Adrenal gland (tissue), 12 donors: ENCODE measurements around the gene RRAGD. TPM values are rescaled to one million over a fixed set of nuclear protein-coding genes. Genes with fewer than 3 reads are reported as not detected.

Experiments used
- DNase-seq, 7 donors: peaks; one replicate each; pipeline ENCODE4 v3.0.0-alpha.2; 2019 to 2020
- H3K27ac ChIP-seq, 5 donors: fragments of 200-600 bp; sonication (generic) in 4 of 5; 1 replicate in 3 of 5; 2 replicates in 2 of 5; pipeline versions ENCODE4 v1.5.1 to v1.8.0; 2016 to 2020; ENCODE audit warnings: mild to moderate bottlenecking in 1 of 5
- H3K27me3 ChIP-seq: fragments of 200-600 bp; 2 replicates; pipeline ENCODE4 v1.8.0; 2021
- H3K36me3 ChIP-seq, 2 donors: fragments of 200-600 bp; replicated peaks in 1 of 2; 1 replicate in 1 of 2; 2 replicates in 1 of 2; pipeline versions ENCODE4 v1.5.1 to v1.8.0; 2018 to 2022
- H3K4me1 ChIP-seq, 2 donors: fragments of 200-600 bp; replicated peaks in 1 of 2; 1 replicate in 1 of 2; 2 replicates in 1 of 2; pipeline versions ENCODE4 v1.5.1 to v1.8.0; 2018 to 2021
- H3K4me3 ChIP-seq, 4 donors: fragments of 200-600 bp; sonication (generic) in 3 of 4; one replicate each; pipeline ENCODE4 v1.5.1; 2016 to 2018
- H3K9me3 ChIP-seq, 3 donors: fragments of 200-600 bp; sonication (generic) in 1 of 3; replicated peaks in 1 of 3; 1 replicate in 2 of 3; 2 replicates in 1 of 3; pipeline versions ENCODE4 v1.5.1 to v1.8.0; 2016 to 2021
- POLR2A ChIP-seq, 2 donors: fragments of 450-650 bp; IDR thresholded peaks; one replicate each; pipeline ENCODE4 v1.6.1; 2017; ENCODE audit warnings: antibody characterized with exemption in 2 of 2, mild to moderate bottlenecking in 2 of 2, moderate library complexity in 1 of 2
- WGBS, 4 donors: extraction: QIAGEN DNeasy Blood & Tissue Kit in 2 of 4; methylation state at CpG; one replicate each; pipeline versions ENCODE4 v1.1.5 to v1.1.7; 2013 to 2017; 5-methylcytosine and 5-hydroxymethylcytosine counted together
- intact Hi-C, 2 donors: fragments of 100-400 bp; cut with DNase I; formaldehyde crosslinking; loops; one replicate each; pipeline versions ENCODE4 v1.14.1 to v1.15.0; 2022 to 2023
- polyA plus RNA-seq, 3 donors: library from polyadenylated mRNA; stranded (reverse); fragments of 200-250 nt in 2 of 3; fragments of 350-450 nt in 1 of 3; fragmentation: Illumina TruSeq in 1 of 3; extraction: RNeasy Lipid Tissue Mini Kit (QIAGEN cat#74804) in 1 of 3; gene quantifications; one replicate each; pipeline ENCODE4 v1.2.3, GENCODE V29; 2013 to 2014
- total RNA-seq, 9 donors: library from RNA; depleted of rRNA in 4 of 9; stranded (reverse); fragments of >200 nt in 4 of 9; fragments of 120-200 nt in 1 of 9; fragmentation: NEBNext Ultra II Directional in 1 of 9; extraction: Animal tissue kit (Norgen Biotek cat#: 25700) in 1 of 9; gene quantifications; one replicate each; pipeline versions ENCODE4 v1.1.0 to v1.2.4, GENCODE V29; 2013 to 2023
- TF ChIP-seq, protein P1 (sequence below), 6 experiments: fragments of 450-650 bp in 4 of 6; fragments of 200-600 bp in 2 of 6; sonication (generic) in 1 of 6; IDR thresholded peaks; 1 replicate in 5 of 6; 2 replicates in 1 of 6; pipeline versions ENCODE4 v1.5.1 to v1.8.0; 2016 to 2021; ENCODE audit warnings: antibody characterized with exemption in 6 of 6, mild to moderate bottlenecking in 2 of 6, moderate library complexity in 1 of 6
- donor health status: healthy with polysubstance abuse.
- donor health status: Bipolar disorder and iron deficiency.
- donor health status: DM: yes; HTN: yes; CAD: no.
- donor health status: DM: no; HTN: no; CAD: no.
- donor health status: DM: no; HTN: no; CAD: no.
- donor health status: DM: yes; HTN: yes; CAD: no.

The RRAGD gene
- total and polyA plus RNA-seq, 12 donors: 4.8 to 42.1 (median 34.4) TPM

DNA sequence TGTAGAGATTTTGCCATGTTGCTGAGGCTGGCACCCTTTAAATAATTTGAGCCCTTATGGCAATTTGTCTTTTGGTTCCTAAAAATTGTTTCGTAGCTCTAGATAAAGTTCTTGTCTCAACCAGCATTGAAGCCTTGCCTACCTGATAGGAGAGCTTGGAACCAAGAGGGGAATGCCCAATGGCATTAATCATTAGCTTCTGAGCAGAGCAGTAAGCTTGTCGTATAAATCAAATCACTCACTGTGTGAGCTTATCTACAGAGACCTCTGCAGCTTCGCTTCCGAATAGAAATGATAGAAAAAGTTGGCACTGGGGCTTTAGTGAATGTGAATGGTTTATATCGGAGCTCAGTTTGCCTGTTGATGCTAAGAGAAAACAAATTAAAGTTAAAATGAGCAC is 31.6 kb upstream of the RRAGD start:
- intact Hi-C loops: no loop called here
- TF ChIP-seq, protein P1, sequence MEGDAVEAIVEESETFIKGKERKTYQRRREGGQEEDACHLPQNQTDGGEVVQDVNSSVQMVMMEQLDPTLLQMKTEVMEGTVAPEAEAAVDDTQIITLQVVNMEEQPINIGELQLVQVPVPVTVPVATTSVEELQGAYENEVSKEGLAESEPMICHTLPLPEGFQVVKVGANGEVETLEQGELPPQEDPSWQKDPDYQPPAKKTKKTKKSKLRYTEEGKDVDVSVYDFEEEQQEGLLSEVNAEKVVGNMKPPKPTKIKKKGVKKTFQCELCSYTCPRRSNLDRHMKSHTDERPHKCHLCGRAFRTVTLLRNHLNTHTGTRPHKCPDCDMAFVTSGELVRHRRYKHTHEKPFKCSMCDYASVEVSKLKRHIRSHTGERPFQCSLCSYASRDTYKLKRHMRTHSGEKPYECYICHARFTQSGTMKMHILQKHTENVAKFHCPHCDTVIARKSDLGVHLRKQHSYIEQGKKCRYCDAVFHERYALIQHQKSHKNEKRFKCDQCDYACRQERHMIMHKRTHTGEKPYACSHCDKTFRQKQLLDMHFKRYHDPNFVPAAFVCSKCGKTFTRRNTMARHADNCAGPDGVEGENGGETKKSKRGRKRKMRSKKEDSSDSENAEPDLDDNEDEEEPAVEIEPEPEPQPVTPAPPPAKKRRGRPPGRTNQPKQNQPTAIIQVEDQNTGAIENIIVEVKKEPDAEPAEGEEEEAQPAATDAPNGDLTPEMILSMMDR (IDR thresholded peaks at IDR 0.05): no peak
- no peak for TF ChIP-seq POLR2A (IDR thresholded peaks at IDR 0.05)
- H3K36me3 ChIP-seq: no peaks in the 10 kb centered on the region
- no peak for DNase-seq
- no peak overlapping the region for H3K4me3 ChIP-seq
- no peaks in the 10 kb centered on the region for H3K9me3 ChIP-seq
- no peak overlapping the region for H3K27ac ChIP-seq
- peaks cover 0 to 7% of the 10 kb centered on the region in 2 donors for H3K4me1 ChIP-seq
- no peaks in the 10 kb centered on the region for H3K27me3 ChIP-seq
- 30 to 37% (median 33%) methylated on average over 5 of the region's 5 CpGs for WGBS, 4 donors

DNA sequence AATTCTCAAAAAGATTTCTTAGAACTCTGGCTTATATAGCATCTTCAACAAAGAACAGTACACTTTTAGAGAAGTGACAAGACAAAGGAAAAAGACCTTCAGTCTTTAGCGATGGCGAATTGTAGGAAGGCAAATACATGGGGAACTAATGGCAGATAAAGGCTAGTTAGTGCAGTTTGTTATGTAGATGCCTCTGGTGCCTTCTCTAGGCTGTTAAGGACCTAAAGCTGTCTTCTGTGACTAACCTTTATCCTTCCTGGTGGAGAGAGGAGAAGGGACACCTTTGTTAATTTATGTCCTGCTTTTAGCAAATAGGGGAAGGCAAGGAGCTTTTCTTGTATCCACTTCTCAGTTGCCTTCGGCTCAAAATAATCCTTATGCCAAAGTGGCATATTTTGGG is 28.1 kb upstream of the RRAGD start:
- WGBS, 4 donors: 92 to 97% (median 94%) methylated on average over 3 of the region's 3 CpGs
- no peak for DNase-seq

DNA sequence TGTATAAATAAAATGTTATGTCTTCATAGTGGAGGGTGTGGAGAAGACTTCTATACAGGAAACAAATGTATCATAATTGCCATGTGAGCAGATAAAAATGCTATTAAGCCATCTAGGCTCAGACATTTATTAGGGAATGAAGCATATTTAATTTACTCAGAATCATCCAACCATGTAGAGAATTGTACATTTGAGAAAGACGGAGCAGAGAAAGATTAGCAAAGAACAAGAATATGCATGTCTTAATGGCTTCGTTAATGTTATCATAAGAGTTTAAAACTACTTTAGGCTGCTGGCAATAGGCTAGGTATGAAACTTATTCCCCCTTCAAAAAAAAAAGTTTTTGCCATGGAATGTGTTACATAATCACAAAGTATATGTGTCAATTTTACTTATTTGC is 26.9 kb upstream of the RRAGD start:
- Histone ChIP-seq H3K4me1 (peaks cover 0 to 5% of the 10 kb centered on the region in 2 donors), H3K4me3 (no peak overlapping the region), H3K27ac (no peak overlapping the region), H3K9me3 (no peaks in the 10 kb centered on the region), H3K36me3 (no peaks in the 10 kb centered on the region), H3K27me3 (no peaks in the 10 kb centered on the region)
- 95 to 98% (median 96%) methylated on average over 2 of the region's 2 CpGs for WGBS, 4 donors
- intact Hi-C loops: no loop called here
- DNase-seq: no peak
- TF ChIP-seq POLR2A (IDR thresholded peaks at IDR 0.05): no peak
- TF ChIP-seq, protein P1 (IDR thresholded peaks at IDR 0.05): no peak

More for the DNA sequence above, 28.1 kb upstream of the RRAGD start:
- intact Hi-C loops: no loop called here
- Histone ChIP-seq H3K27ac (no peak overlapping the region), H3K36me3 (no peaks in the 10 kb centered on the region), H3K27me3 (no peaks in the 10 kb centered on the region), H3K4me1 (peaks cover 0 to 7% of the 10 kb centered on the region in 2 donors), H3K4me3 (no peak overlapping the region), H3K9me3 (no peaks in the 10 kb centered on the region)
- TF ChIP-seq, protein P1 (IDR thresholded peaks at IDR 0.05): no peak
- no peak for TF ChIP-seq POLR2A (IDR thresholded peaks at IDR 0.05)

DNA sequence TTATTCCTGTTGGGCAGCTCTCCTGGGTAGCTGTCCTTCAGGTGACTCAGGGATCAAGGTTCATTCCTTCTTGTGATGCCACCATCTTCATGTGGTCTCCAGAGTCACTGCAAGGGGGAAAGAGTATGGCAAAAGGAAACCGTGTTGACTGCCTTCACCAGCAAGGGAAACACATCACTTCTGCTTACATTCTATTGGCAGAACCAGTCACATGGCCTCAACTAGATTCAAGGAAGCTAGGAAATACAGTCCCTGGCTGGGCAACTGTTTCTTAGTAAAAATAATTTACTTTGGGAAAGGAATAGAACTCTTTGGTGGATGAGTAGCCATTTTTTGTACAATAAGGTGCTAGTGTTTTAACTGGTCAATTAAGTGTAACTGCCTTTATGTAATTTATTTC is 26.2 kb upstream of the RRAGD start:
- Histone ChIP-seq H3K9me3 (no peaks in the 10 kb centered on the region), H3K4me3 (no peak overlapping the region), H3K4me1 (peaks cover 0 to 2% of the 10 kb centered on the region in 2 donors), H3K36me3 (no peaks in the 10 kb centered on the region), H3K27me3 (no peaks in the 10 kb centered on the region), H3K27ac (no peak overlapping the region)
- 79 to 100% (median 85%) methylated on average over 1 of the region's 1 CpG for WGBS, 4 donors
- TF ChIP-seq POLR2A (IDR thresholded peaks at IDR 0.05): no peak
- TF ChIP-seq, protein P1 (IDR thresholded peaks at IDR 0.05): no peak
- DNase-seq: no peak
- intact Hi-C loops: no loop called here
